Effector memory CD4-positive, alpha-beta T cell (primary cell): Measurements from ENCODE around the gene MAPK10.
"Not testable (repeated sequence)": the region's sequence is repeated elsewhere in the genome, so short reads cannot be mapped to it uniquely, and the experiment has no call there.

Experiments
- DNase-seq, 3 donors: peaks; one replicate each; pipeline ENCODE4 v3.0.0-alpha.2; 2020
- H3K27ac ChIP-seq: 2 replicates; pipeline ENCODE4 v1.7.0; 2013; ENCODE audit warnings: mild to moderate bottlenecking, low read length, moderate library complexity; ENCODE audit not compliant: insufficient read depth, poor library complexity, severe bottlenecking
- H3K27me3 ChIP-seq: replicated peaks from 2 replicates; pipeline ENCODE4 v1.7.0; 2013; ENCODE audit warnings: mild to moderate bottlenecking, low read length; ENCODE audit not compliant: insufficient read depth, control insufficient read depth, poor library complexity, severe bottlenecking
- H3K36me3 ChIP-seq: 2 replicates; pipeline ENCODE4 v1.7.0; 2013; ENCODE audit warnings: mild to moderate bottlenecking, low read length, moderate library complexity; ENCODE audit not compliant: control insufficient read depth, insufficient read depth
- H3K4me1 ChIP-seq: 2 replicates; pipeline ENCODE4 v1.7.0; 2013; ENCODE audit warnings: low read length, mild to moderate bottlenecking; ENCODE audit not compliant: control insufficient read depth, insufficient read depth, poor library complexity, severe bottlenecking
- H3K4me3 ChIP-seq: 2 replicates; pipeline ENCODE4 v1.7.0; 2013; ENCODE audit warnings: low read length, low read depth, mild to moderate bottlenecking; ENCODE audit not compliant: insufficient read depth, poor library complexity, severe bottlenecking
- H3K9me3 ChIP-seq: 2 replicates; pipeline ENCODE4 v1.7.0; 2013; ENCODE audit warnings: mild to moderate bottlenecking, low read length, moderate library complexity; ENCODE audit not compliant: control insufficient read depth

MAPK10 gene

DNA sequence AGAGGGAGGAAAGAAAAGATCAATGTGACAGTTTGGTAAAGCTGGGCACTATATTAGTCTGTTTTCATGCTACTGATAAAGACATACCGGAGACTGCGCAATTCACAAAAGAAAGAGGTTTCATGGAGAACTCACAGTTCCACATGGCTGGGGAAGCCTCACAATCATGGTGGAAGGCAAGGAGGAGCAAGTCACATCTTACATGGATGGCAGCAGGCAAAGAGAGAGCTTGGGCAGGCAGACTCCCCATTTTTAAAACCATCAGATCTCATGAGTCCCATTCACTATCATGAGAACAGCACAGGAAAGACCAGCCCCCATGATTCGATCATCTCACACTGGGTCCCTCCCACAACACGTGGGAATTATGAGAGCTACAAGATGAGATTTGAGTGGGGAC, 394.8 kb downstream of the MAPK10 start:
- H3K27ac ChIP-seq, H3K9me3 ChIP-seq, H3K36me3 ChIP-seq, H3K4me3 ChIP-seq, DNase-seq, H3K4me1 ChIP-seq, H3K27me3 ChIP-seq: not testable (repeated sequence)

DNA sequence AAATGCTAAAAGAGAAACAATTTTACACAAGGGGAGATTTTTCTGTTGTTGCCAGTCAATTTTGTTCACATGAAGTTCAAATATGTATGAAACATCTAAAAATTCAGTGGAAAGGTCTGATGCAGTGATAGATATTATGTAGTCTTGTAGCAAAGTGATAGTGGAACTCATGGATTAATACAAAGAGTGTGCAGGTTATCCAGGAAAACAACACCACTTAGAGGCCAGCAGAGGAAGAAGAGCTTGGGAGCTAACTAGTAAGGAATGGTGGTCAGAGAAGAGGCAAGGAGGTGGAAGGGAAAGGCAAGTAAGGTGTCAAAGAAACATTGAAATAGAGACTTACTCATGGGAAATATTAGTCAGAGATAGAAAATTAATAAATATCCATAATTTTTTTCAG, 395.6 kb downstream of the MAPK10 start:
- no peak overlapping the region for H3K27ac ChIP-seq
- no peaks in the 10 kb centered on the region for H3K4me1 ChIP-seq
- no peak for DNase-seq
- H3K9me3 ChIP-seq: no peaks in the 10 kb centered on the region
- H3K4me3 ChIP-seq: no peak overlapping the region
- H3K27me3 ChIP-seq: no peaks in the 10 kb centered on the region
- no peaks in the 10 kb centered on the region for H3K36me3 ChIP-seq

DNA sequence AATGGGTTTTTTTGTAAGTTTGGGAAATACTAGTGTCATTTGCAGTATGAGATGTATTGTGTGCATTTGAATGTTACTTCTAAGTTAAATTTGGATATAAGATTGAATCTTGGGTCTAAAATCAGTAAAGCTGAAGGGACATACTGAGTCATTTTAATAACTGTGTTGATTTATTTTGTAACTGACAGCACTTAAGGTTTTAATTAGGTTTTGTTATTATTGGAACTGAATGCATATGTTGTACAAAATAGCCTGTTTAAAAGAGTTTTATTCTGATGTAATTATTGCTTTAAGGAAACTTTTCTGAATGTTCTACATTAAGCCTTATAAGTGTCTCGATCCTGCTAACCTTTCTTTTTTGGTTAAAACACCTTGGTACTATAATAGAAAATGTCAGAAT, 396.6 kb downstream of the MAPK10 start:
- Histone ChIP-seq H3K36me3 (no peaks in the 10 kb centered on the region), H3K27ac (no peak overlapping the region), H3K4me3 (no peak overlapping the region), H3K27me3 (no peaks in the 10 kb centered on the region), H3K4me1 (no peaks in the 10 kb centered on the region), H3K9me3 (no peaks in the 10 kb centered on the region)
- no peak for DNase-seq

DNA sequence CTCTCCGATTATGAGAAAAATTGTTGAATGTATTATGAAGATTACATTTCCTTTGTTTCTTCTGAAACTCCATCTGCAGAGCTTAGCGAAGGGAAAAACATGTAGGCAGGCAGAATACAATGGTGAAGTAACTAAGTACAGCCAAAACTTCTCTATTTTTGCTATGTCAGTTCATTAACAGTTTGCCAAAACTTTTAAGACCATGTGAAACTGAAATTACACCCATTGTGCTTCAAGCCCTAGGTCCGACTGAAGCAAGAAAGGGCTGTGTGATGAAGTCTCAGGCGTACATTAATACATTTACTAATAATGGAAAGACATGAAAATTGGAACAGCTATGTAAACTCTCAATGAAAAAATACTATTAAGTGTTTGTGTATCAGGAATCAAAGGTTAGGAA, 398.0 kb downstream of the MAPK10 start:
- no peak for DNase-seq
- H3K4me3 ChIP-seq: no peak overlapping the region

DNA sequence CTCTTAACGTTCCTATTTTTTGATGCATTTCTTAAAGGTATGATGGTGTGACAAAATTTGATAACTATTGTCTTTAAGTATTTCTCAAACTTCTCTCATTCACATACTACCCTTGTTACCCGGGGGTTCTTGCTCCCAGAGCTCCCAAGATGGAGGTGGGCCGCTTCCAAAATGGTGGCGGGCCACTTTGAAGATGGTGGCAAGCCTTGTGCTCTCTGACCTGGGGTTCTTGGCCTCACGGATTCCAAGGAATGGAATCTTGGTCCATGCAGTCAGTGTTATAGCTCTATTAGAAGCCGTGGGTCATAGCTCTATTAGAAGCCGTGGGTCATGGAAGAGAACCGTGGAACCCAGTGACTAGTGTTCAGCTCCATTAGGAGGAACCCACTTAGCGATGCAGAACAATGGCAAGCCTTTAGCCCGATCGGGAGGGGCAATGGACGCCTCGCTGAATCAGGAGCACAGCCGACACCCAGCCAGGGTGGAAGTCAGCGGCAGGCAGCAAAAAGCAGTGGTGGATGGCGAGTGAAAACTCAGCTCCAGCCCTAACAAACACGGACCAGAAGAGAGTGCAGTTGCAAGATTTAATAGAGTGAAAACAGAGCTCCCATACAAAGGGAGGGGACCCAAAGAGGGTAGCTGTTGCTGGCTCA, 403.4 kb downstream of the MAPK10 start:
- no peak overlapping the region for H3K27ac ChIP-seq
- H3K4me1 ChIP-seq: no peaks in the 10 kb centered on the region
- H3K36me3 ChIP-seq: no peaks in the 10 kb centered on the region
- H3K4me3 ChIP-seq: no peak overlapping the region
- H3K27me3 ChIP-seq: no peaks in the 10 kb centered on the region
- DNase-seq: no peak
- no peaks in the 10 kb centered on the region for H3K9me3 ChIP-seq

More for the DNA sequence above, 398.0 kb downstream of the MAPK10 start:
- H3K27me3 ChIP-seq: no peaks in the 10 kb centered on the region
- no peaks in the 10 kb centered on the region for H3K4me1 ChIP-seq
- H3K36me3 ChIP-seq: no peaks in the 10 kb centered on the region
- H3K27ac ChIP-seq: no peak overlapping the region
- no peaks in the 10 kb centered on the region for H3K9me3 ChIP-seq

DNA sequence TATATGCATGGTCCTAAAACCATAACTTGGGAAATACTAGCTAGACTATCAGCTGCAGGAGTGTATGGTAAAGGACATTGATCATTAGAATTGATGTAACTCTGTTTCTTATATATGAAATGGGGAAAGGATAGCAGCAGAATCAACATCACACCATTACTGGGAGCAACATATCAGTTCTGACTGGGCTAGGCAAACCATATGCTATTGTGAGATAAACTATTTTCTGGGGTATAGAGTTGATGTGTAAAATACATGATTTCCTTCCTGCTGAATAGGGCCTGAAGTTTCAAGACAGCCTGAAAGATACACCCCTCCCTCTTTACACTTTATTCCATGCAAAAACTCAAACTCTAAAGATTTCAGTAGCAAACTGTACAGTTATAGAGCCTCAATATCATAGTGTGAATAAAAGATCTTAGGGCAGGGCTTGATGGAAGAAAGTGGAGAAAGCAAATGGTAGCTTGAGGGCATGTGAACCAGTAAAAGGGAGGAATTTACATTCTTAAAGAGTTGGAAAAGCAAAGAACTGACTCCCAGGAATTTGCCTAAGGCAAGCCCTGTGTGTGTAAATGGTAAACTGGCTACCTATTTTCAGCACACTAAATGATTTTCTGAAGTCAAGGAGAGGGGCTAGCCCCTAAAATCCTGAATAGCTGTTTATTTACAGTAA, 404.1 kb downstream of the MAPK10 start:
- DNase-seq: no peak
- no peaks in the 10 kb centered on the region for H3K9me3 ChIP-seq
- no peaks in the 10 kb centered on the region for H3K4me1 ChIP-seq
- H3K27ac ChIP-seq: no peak overlapping the region
- no peaks in the 10 kb centered on the region for H3K27me3 ChIP-seq
- no peak overlapping the region for H3K4me3 ChIP-seq
- no peaks in the 10 kb centered on the region for H3K36me3 ChIP-seq

DNA sequence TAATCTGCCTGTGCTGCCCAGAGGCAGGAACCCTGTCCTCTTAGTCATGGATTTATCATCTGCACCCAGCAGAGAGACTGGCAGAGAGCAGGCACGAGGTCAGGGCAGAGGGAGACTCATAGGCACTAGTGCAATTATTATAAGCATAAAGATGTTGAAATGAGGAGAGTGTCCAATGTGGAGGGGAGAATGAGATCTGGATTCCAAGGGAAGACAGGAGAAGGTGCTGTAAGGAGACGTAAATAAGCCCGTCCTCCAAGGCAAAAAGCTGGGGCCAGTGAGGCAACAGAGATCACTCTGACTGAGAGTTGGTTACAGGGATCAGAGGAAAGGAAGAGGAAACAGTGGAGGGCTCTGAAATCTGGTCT, 406.2 kb downstream of the MAPK10 start:
- Histone ChIP-seq H3K36me3 (no peaks in the 10 kb centered on the region), H3K27ac (no peak overlapping the region), H3K27me3 (no peaks in the 10 kb centered on the region), H3K4me3 (no peak overlapping the region), H3K4me1 (no peaks in the 10 kb centered on the region), H3K9me3 (no peaks in the 10 kb centered on the region)
- no peak for DNase-seq

DNA sequence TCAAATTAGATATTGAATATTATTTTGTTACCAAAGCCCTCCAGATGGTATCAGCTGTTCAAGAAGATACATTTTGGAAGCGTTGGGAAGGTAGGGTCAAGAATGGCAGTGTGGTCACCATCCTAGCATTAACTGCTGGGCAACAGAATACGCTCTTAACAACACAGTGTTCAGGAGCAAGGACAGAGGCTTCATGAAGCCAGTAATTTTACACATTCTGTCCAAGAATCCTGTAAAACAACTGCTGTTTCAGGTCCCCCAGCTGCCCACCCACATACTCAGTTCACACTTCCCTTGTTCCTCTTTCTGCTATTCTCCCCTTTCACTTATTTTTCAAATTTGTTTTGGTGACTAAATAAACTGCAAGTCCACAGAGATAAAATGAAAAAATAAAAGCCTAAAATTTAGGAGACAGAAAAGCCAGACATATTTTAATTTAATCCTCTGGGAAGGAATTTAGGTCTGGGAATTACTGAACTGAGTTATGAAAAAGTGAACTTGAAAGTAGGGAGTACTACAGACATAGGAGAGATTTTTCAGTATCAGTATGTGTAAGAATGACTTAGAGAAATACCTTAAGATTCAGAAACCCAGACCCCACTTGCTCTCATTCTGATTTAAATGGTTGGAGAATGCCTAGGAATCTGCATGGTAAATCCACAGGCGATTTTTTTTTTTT, 406.7 kb downstream of the MAPK10 start:
- Histone ChIP-seq H3K36me3 (no peaks in the 10 kb centered on the region), H3K4me1 (no peaks in the 10 kb centered on the region), H3K4me3 (no peak overlapping the region), H3K9me3 (no peaks in the 10 kb centered on the region), H3K27me3 (no peaks in the 10 kb centered on the region), H3K27ac (no peak overlapping the region)
- no peak for DNase-seq

DNA sequence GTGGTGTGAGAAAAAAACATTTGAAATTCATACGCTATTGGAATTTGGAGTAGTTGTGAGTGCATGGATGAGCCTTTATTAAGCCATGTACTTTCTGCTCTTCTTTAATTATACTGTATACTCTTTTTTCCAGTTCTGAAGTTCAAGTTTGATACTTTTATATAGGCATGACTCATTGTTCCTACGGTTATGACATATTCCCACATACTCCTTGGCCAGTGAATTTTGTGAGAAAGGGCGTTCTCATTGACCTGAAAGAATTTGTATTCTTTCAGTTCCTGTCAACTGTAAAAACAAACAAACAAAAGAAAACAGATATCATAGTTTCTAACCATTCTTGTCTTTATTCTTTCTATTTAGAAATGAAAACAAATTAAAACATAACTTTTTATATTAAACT, 407.3 kb downstream of the MAPK10 start:
- no peaks in the 10 kb centered on the region for H3K27me3 ChIP-seq
- H3K9me3 ChIP-seq: no peaks in the 10 kb centered on the region
- H3K4me3 ChIP-seq: no peak overlapping the region
- no peaks in the 10 kb centered on the region for H3K4me1 ChIP-seq
- no peak overlapping the region for H3K27ac ChIP-seq
- no peak for DNase-seq
- H3K36me3 ChIP-seq: no peaks in the 10 kb centered on the region

DNA sequence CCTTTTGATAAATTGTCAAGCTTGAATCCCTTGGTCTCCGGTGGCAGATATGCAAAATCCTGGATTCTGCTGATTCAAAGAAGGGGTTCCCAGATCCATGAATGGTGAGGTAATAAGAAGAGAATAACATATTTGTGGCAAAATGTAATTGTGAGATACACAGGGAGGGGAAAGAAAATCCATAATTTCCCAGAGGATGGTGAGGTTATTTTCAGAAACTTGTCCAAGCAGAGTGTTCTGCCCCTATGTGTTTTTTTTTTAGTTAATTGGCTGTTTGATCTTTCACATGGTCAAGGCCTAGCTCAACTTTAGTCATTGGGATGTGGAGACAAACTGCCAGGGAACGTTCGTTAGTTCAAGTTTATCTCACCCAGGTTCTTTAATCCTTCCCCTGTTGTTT, 408.8 kb downstream of the MAPK10 start:
- no peaks in the 10 kb centered on the region for H3K36me3 ChIP-seq
- no peak for DNase-seq
- H3K27me3 ChIP-seq: no peaks in the 10 kb centered on the region

More for the DNA sequence above, 408.8 kb downstream of the MAPK10 start:
- Histone ChIP-seq H3K9me3 (no peaks in the 10 kb centered on the region), H3K4me1 (no peaks in the 10 kb centered on the region), H3K27ac (no peak overlapping the region), H3K4me3 (no peak overlapping the region)
